SK-N-SH (cell line): ENCODE results near the gene FAM9B. TPM values are rescaled to one million over a fixed set of nuclear protein-coding genes. Genes with fewer than 3 reads are reported as not detected.

ENCODE experiments used
- CTCF ChIA-PET: fragments of 300-600, 350-600 bp; formaldehyde crosslinking; extraction: SDS; loops from one replicate; lab custom pipeline; 2021; lab: Yijun Ruan, JAX
- POLR2A ChIA-PET: fragments of 350-600 bp; sonication (Branson Sonifier 250); formaldehyde crosslinking; extraction: SDS; loops from one replicate; lab custom pipeline; 2020; ENCODE audit warnings: antibody characterized with exemption, inconsistent platforms; lab: Yijun Ruan, JAX
- DNase-seq: peaks from one replicate; pipeline ENCODE4 v3.0.0; 2012
- H2AFZ ChIP-seq: fragments of 200-600 bp; sonication (generic); 2 replicates; pipeline ENCODE4 v1.8.1; 2016; ENCODE audit warnings: antibody characterized with exemption, mild to moderate bottlenecking, low read depth
- H3F3A ChIP-seq: fragments of 200-600 bp; sonication (generic); replicated peaks from 2 replicates; pipeline ENCODE3; 2016; ENCODE audit warnings: antibody characterized with exemption, mild to moderate bottlenecking; ENCODE audit not compliant: insufficient read depth
- H3K27ac ChIP-seq, 2 experiments: fragments of 200-500 bp in 1 of 2; fragments of 200-600 bp in 1 of 2; sonication (Bioruptor generic) in 1 of 2; sonication (generic), shearing (Covaris generic) in 1 of 2; 2 replicates each; pipeline versions ENCODE4 v1.5.1 to v1.6.1; 2014 to 2016; ENCODE audit warnings: low read depth in 2 of 2, inconsistent platforms in 1 of 2, low read length in 1 of 2, mild to moderate bottlenecking in 1 of 2, mixed read lengths in 1 of 2
- H3K27me3 ChIP-seq: fragments of 200-600 bp; sonication (generic), shearing (Covaris generic); 2 replicates; pipeline ENCODE4 v1.6.1; 2016; ENCODE audit warnings: mixed run types; ENCODE audit not compliant: insufficient read depth
- H3K36me3 ChIP-seq, 2 experiments: fragments of 200-500 bp in 1 of 2; fragments of 200-600 bp in 1 of 2; sonication (Bioruptor generic) in 1 of 2; sonication (generic) in 1 of 2; replicated peaks in 1 of 2; 2 replicates each; pipeline versions ENCODE3 to v1.5.1; 2014 to 2016; ENCODE audit warnings: low read length in 1 of 2, mild to moderate bottlenecking in 1 of 2; ENCODE audit not compliant: insufficient read depth in 2 of 2, control insufficient read depth in 1 of 2
- H3K4me1 ChIP-seq, 2 experiments: fragments of 200-500 bp in 1 of 2; fragments of 200-600 bp in 1 of 2; sonication (Bioruptor generic) in 1 of 2; sonication (generic), shearing (Covaris generic) in 1 of 2; 2 replicates each; pipeline versions ENCODE4 v1.5.1 to v1.6.1; 2014 to 2016; ENCODE audit warnings: low read depth in 1 of 2, low read length in 1 of 2, mixed run types in 1 of 2; ENCODE audit not compliant: insufficient read depth in 2 of 2, control insufficient read depth in 1 of 2
- H3K4me2 ChIP-seq: fragments of 200-600 bp; sonication (generic), shearing (Covaris generic); 2 replicates; pipeline ENCODE4 v1.6.1; 2017; ENCODE audit warnings: mixed run types
- H3K4me3 ChIP-seq, 2 experiments: fragments of 200-500 bp in 1 of 2; fragments of 200-600 bp in 1 of 2; sonication (Bioruptor generic) in 1 of 2; sonication (generic), shearing (Covaris generic) in 1 of 2; 2 replicates each; pipeline versions ENCODE4 v1.5.1 to v1.8.1; 2014 to 2016; ENCODE audit warnings: low read depth in 2 of 2, inconsistent platforms in 1 of 2, low read length in 1 of 2, mild to moderate bottlenecking in 1 of 2, mixed read lengths in 1 of 2, moderate library complexity in 1 of 2
- H3K79me2 ChIP-seq: fragments of 200-600 bp; sonication (generic); 2 replicates; pipeline ENCODE4 v1.8.1; 2017; ENCODE audit warnings: mild to moderate bottlenecking; ENCODE audit not compliant: insufficient read depth
- H3K9ac ChIP-seq: fragments of 200-600 bp; sonication (generic); 2 replicates; pipeline ENCODE4 v1.6.1; 2017; ENCODE audit warnings: mixed run types
- H3K9me2 ChIP-seq: fragments of 200-600 bp; sonication (generic); 2 replicates; pipeline ENCODE4 v1.6.1; 2017; ENCODE audit warnings: mixed run types
- H3K9me3 ChIP-seq: fragments of 200-600 bp; sonication (generic); 2 replicates; pipeline ENCODE4 v1.6.1; 2017; ENCODE audit warnings: mixed run types, mild to moderate bottlenecking, moderate library complexity
- H4K20me1 ChIP-seq: fragments of 200-600 bp; sonication (generic); 2 replicates; pipeline ENCODE4 v1.6.1; 2017; ENCODE audit warnings: mild to moderate bottlenecking, mixed run types; ENCODE audit not compliant: insufficient read depth
- CHD2 ChIP-seq: fragments of 150-350 bp; IDR thresholded peaks from 2 replicates; pipeline ENCODE4 v1.6.1; 2018; ENCODE audit warnings: low read length; ENCODE audit not compliant: partially characterized antibody
- ELF1 ChIP-seq: IDR thresholded peaks from 2 replicates; pipeline ENCODE4 v1.4.0; 2012
- EP300 ChIP-seq, 2 experiments: IDR thresholded peaks; 2 replicates each; pipeline versions ENCODE4 v1.4.0 to v1.6.1; 2012; ENCODE audit warnings: borderline replicate concordance in 1 of 2, low read depth in 1 of 2, low read length in 1 of 2
- EZH2phosphoT487 ChIP-seq: fragments of 200-600 bp; sonication (generic); IDR thresholded peaks from 2 replicates; pipeline ENCODE4 v1.6.1; 2017; ENCODE audit warnings: low read depth, mixed run types, mild to moderate bottlenecking, antibody characterized with exemption, moderate library complexity, borderline replicate concordance
- FOXM1 ChIP-seq: IDR thresholded peaks from 2 replicates; pipeline ENCODE4 v1.4.0; 2012; ENCODE audit warnings: low read depth, mild to moderate bottlenecking
- GABPA ChIP-seq: IDR thresholded peaks from 2 replicates; pipeline ENCODE4 v1.4.0; 2012; ENCODE audit warnings: low read depth, mild to moderate bottlenecking
- GATA2 ChIP-seq: sonication (generic); formaldehyde crosslinking; IDR thresholded peaks from 2 replicates; pipeline ENCODE4 v1.5.0; 2020; ENCODE audit warnings: mild to moderate bottlenecking, missing genetic modification reagents
- JUND ChIP-seq: IDR thresholded peaks from 2 replicates; pipeline ENCODE4 v1.4.0; 2012
- MXI1 ChIP-seq: IDR thresholded peaks from 2 replicates; pipeline ENCODE4 v1.6.1; 2012; ENCODE audit warnings: mild to moderate bottlenecking, low read depth, low read length, improper control_type of control experiment
- NFIC ChIP-seq: IDR thresholded peaks from 2 replicates; pipeline ENCODE4 v1.4.0; 2012; ENCODE audit warnings: borderline replicate concordance
- NRF1 ChIP-seq: IDR thresholded peaks from 2 replicates; pipeline ENCODE4 v1.6.1; 2012; ENCODE audit warnings: low read depth, mild to moderate bottlenecking, low read length
- PBX3 ChIP-seq: IDR thresholded peaks from 2 replicates; pipeline ENCODE4; 2012
- RCOR1 ChIP-seq: fragments of 150-350 bp; IDR thresholded peaks from 2 replicates; pipeline ENCODE4 v1.6.1; 2017; ENCODE audit warnings: antibody characterized with exemption, low read length
- RFX5 ChIP-seq: IDR thresholded peaks from 2 replicates; pipeline ENCODE4 v1.6.1; 2012; ENCODE audit warnings: mild to moderate bottlenecking, improper control_type of control experiment, low read length
- RXRA ChIP-seq: IDR thresholded peaks from 2 replicates; pipeline ENCODE4 v1.4.0; 2012; ENCODE audit warnings: low read depth, mild to moderate bottlenecking, borderline replicate concordance
- TAF1 ChIP-seq: IDR thresholded peaks from 2 replicates; pipeline ENCODE4 v1.6.1; 2012; ENCODE audit warnings: low read depth, mild to moderate bottlenecking, low read length, moderate library complexity, borderline replicate concordance
- TEAD4 ChIP-seq: IDR thresholded peaks from 2 replicates; pipeline ENCODE4 v1.4.0; 2012; ENCODE audit warnings: mild to moderate bottlenecking, borderline replicate concordance; ENCODE audit not compliant: insufficient read depth
- YY1 ChIP-seq: IDR thresholded peaks from 2 replicates; pipeline ENCODE4 v1.4.0; 2012; ENCODE audit warnings: low read depth, mild to moderate bottlenecking
- ZBTB33 ChIP-seq: IDR thresholded peaks from 2 replicates; pipeline ENCODE4 v1.4.0; 2012; ENCODE audit warnings: low read depth, borderline replicate concordance
- WGBS: methylation state at CpG from one replicate; pipeline ENCODE4 v1.1.6; 2017; ENCODE audit warnings: low lambda C conversion rate; 5-methylcytosine and 5-hydroxymethylcytosine counted together
- polyA plus RNA-seq, 3 experiments: library from polyadenylated mRNA; depleted of rRNA; stranded (reverse); fragments of >200 nt; gene quantifications; 2 replicates each; pipeline ENCODE4 v1.2.3, GENCODE V29; 2012

Gene FAM9B
- polyA plus RNA-seq, 1 of the 3 experiments (the other 2 are of a cell fraction): 0.03 TPM

DNA sequence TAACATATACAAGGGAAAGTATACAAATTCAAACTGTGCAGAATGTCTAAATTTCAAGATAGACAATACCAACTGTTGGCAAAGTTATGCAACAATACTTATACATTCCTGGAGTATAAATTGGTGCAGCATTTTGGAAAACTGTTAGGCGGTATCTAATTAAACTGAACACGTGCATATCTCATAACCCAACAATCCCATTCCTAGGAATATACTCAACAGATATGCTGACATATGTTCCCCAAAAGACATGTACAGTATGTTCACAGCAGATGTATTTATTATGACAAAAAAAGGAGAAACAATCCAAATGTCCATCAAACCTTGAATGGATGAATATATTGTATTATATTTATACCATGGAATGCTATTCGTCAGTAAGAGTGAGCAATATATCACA is 16.4 kb upstream of the FAM9B start:
- Histone ChIP-seq H3K4me1 (no peaks in the 10 kb centered on the region), H2AFZ (no peak overlapping the region), H3K4me2 (no peak overlapping the region), H3K9me3 (no peaks in the 10 kb centered on the region), H3K9ac (no peak overlapping the region), H3K9me2 (no peaks in the 10 kb centered on the region), H3F3A (no peaks in the 10 kb centered on the region), H3K27ac (no peak overlapping the region), H3K36me3 (no peaks in the 10 kb centered on the region), H3K4me3 (no peak overlapping the region), H4K20me1 (no peaks in the 10 kb centered on the region), H3K27me3 (no peaks in the 10 kb centered on the region; the same call in 1 of the 2 replicates), H3K79me2 (no peaks in the 10 kb centered on the region)
- TF ChIP-seq EZH2phosphoT487 (no peak), RFX5 (no peak), ZBTB33 (no peak), FOXM1 (no peak), RXRA (no peak), RCOR1 (no peak), GABPA (no peak), ELF1 (no peak), EP300 (IDR thresholded peaks at IDR 0.05; ENCODE audit: borderline replicate concordance in 1 of 2, low read depth in 1 of 2, low read length in 1 of 2) (no peak), MXI1 (no peak)
- ChIA-PET CTCF (no interaction called here), POLR2A (no interaction called here)
- no peak for DNase-seq
- 12% methylated on average over 3 of the region's 3 CpGs for WGBS

- Histone ChIP-seq H3K4me3 (no peak overlapping the region), H3K79me2 (no peaks in the 10 kb centered on the region), H3K9ac (no peak overlapping the region), H3K27ac (no peak overlapping the region), H3K36me3 (no peaks in the 10 kb centered on the region), H2AFZ (no peak overlapping the region), H3K9me2 (no peaks in the 10 kb centered on the region), H3K9me3 (no peaks in the 10 kb centered on the region), H3F3A (no peaks in the 10 kb centered on the region), H3K4me2 (no peak overlapping the region), H3K4me1 (no peaks in the 10 kb centered on the region), H4K20me1 (no peaks in the 10 kb centered on the region), H3K27me3 (no peaks in the 10 kb centered on the region; the same call in 1 of the 2 replicates)
- TF ChIP-seq MXI1 (no peak), TAF1 (no peak)
- DNase-seq: no peak
- ChIA-PET POLR2A (no interaction called here), CTCF (no interaction called here)
- 9% methylated on average over 1 of the region's 1 CpG for WGBS
These were observed 14.9 kb upstream of the FAM9B start for GRCh38 chrX:9048801-9049200.

GRCh38 chrX:9038244-9038643 is 4.3 kb upstream of the FAM9B start:
- H3K4me3 ChIP-seq: no peak overlapping the region
- TF ChIP-seq PBX3 (no peak), JUND (no peak), NFIC (no peak), RXRA (no peak), NRF1 (no peak), RCOR1 (no peak), TEAD4 (no peak), CHD2 (no peak), YY1 (no peak), FOXM1 (no peak), GATA2 (CRISPR knock-in tag) (no peak), EP300 (IDR thresholded peaks at IDR 0.05; ENCODE audit: borderline replicate concordance in 1 of 2, low read depth in 1 of 2, low read length in 1 of 2) (no peak), MXI1 (no peak), TAF1 (no peak)
- WGBS: 27% methylated on average over 4 of the region's 4 CpGs

More at GRCh38 chrX:9038244-9038643, 4.3 kb upstream of the FAM9B start:
- H3K4me2 ChIP-seq: no peak overlapping the region
- no peak overlapping the region for H3K27ac ChIP-seq
- no peaks in the 10 kb centered on the region for H3K79me2 ChIP-seq
- H3K36me3 ChIP-seq: no peaks in the 10 kb centered on the region
- H3K9ac ChIP-seq: no peak overlapping the region
- H3F3A ChIP-seq: no peaks in the 10 kb centered on the region
- H3K9me2 ChIP-seq: no peaks in the 10 kb centered on the region
- POLR2A ChIA-PET: no interaction called here
- no peaks in the 10 kb centered on the region for H3K27me3 ChIP-seq
- no peaks in the 10 kb centered on the region for H3K9me3 ChIP-seq
- DNase-seq: no peak
- H3K4me1 ChIP-seq: no peaks in the 10 kb centered on the region
- H2AFZ ChIP-seq: no peak overlapping the region
- no peaks in the 10 kb centered on the region for H4K20me1 ChIP-seq
- CTCF ChIA-PET: no interaction called here
